GM12878 (cell line): Measurements from ENCODE around the gene SLC2A8. TPM values are rescaled to one million over a fixed set of nuclear protein-coding genes. Genes with fewer than 3 reads are reported as not detected.

ENCODE experiments used
- ATAC-seq: fragments of 200-7000 bp; cut with Tn5 transposase; 3 replicates; pipeline ENCODE4 v1.9.1; 2020; ENCODE audit warnings: mild to moderate bottlenecking, moderate library complexity
- BruUV-seq: library from RNA; stranded (reverse); fragments of 400-500 nt; replicated peaks from 2 replicates; lab custom pipeline; 2021; lab: Mats Ljungman, UMichigan
- CTCF ChIA-PET: fragments of 300-600 bp; sonication (Branson Sonifier 250); formaldehyde crosslinking; extraction: SDS; loops from one replicate; lab custom pipeline; 2021; ENCODE audit warnings: inconsistent platforms; lab: Yijun Ruan, JAX
- POLR2A ChIA-PET: fragments of 350-600 bp; formaldehyde crosslinking; extraction: SDS; loops from one replicate; lab custom pipeline; 2021; ENCODE audit warnings: inconsistent platforms; lab: Charles Lee
- RAD21 ChIA-PET: fragments of 300-600 bp; sonication (Branson Sonifier 250); formaldehyde crosslinking; loops from one replicate; lab custom pipeline; 2023; ENCODE audit warnings: antibody characterized with exemption; ENCODE audit not compliant: unreplicated experiment; lab: Charles Lee
- SMC1A ChIA-PET: fragments of 300-600 bp; sonication (Branson Sonifier 250); formaldehyde crosslinking; loops from one replicate; lab custom pipeline; 2023; ENCODE audit not compliant: unreplicated experiment, uncharacterized antibody; lab: Charles Lee
- DNase-seq: peaks from one replicate; pipeline ENCODE4 v3.0.0-alpha.2; 2011; ENCODE audit warnings: low read depth, low spot score
- FAIRE-seq: peaks from 3 replicates; lab custom pipeline; 2011; peaks lifted over from hg19 to GRCh38; lab: Jason Lieb, UNC
- H2AFZ ChIP-seq: 2 replicates; pipeline ENCODE4 v1.6.0; 2011; ENCODE audit warnings: low read depth, low read length, control low read depth; ENCODE audit not compliant: control insufficient read depth
- H3K27ac ChIP-seq: 2 replicates; pipeline ENCODE4 v1.5.1; 2011; ENCODE audit warnings: control low read depth; ENCODE audit not compliant: control insufficient read depth, insufficient read depth
- H3K27me3 ChIP-seq, 2 experiments: replicated peaks in 1 of 2; 2 replicates each; pipeline versions ENCODE4 v1.6.0 to v1.6.1; 2011; ENCODE audit warnings: low read length in 1 of 2; ENCODE audit not compliant: control insufficient read depth in 2 of 2, insufficient read depth in 2 of 2
- H3K36me3 ChIP-seq, 2 experiments: 2 replicates each; pipeline ENCODE4 v1.5.1; 2011; ENCODE audit warnings: low read length in 1 of 2; ENCODE audit not compliant: control insufficient read depth in 2 of 2, insufficient read depth in 2 of 2
- H3K4me1 ChIP-seq: 2 replicates; pipeline ENCODE4 v1.6.1; 2011; ENCODE audit warnings: mild to moderate bottlenecking, low read length, moderate library complexity, mixed read lengths; ENCODE audit not compliant: control insufficient read depth, insufficient read depth
- H3K4me2 ChIP-seq: 2 replicates; pipeline ENCODE4 v1.6.0; 2011; ENCODE audit warnings: control low read depth; ENCODE audit not compliant: control insufficient read depth, insufficient read depth
- H3K4me3 ChIP-seq: fragments of 200-600 bp; sonication (generic); 2 replicates; pipeline ENCODE4 v1.5.1; 2016
- H3K79me2 ChIP-seq: 2 replicates; pipeline ENCODE4 v1.6.0; 2011; ENCODE audit warnings: low read length; ENCODE audit not compliant: control insufficient read depth, insufficient read depth
- H3K9ac ChIP-seq: 2 replicates; pipeline ENCODE4 v1.8.0; 2011; ENCODE audit warnings: low read length, control low read depth, mixed read lengths; ENCODE audit not compliant: control insufficient read depth, insufficient read depth
- H3K9me3 ChIP-seq: replicated peaks from 3 replicates; pipeline ENCODE4 v1.5.1; 2011; ENCODE audit warnings: mild to moderate bottlenecking, low read length; ENCODE audit not compliant: control insufficient read depth, insufficient read depth
- H4K20me1 ChIP-seq: 2 replicates; pipeline ENCODE4 v1.6.0; 2011; ENCODE audit not compliant: control insufficient read depth, insufficient read depth
- CEBPB ChIP-seq, 2 experiments: fragments of 150-350 bp in 1 of 2; IDR thresholded peaks; 2 replicates each; pipeline ENCODE4 v1.6.1; 2012 to 2014; ENCODE audit warnings: low read depth in 2 of 2, low read length in 2 of 2, borderline replicate concordance in 1 of 2, inconsistent platforms in 1 of 2
- EP300 ChIP-seq, 2 experiments: fragments of 150-350 bp in 1 of 2; IDR thresholded peaks; 2 replicates each; pipeline ENCODE4 v1.6.1; 2011 to 2012; ENCODE audit warnings: low read depth in 2 of 2, low read length in 2 of 2, borderline replicate concordance in 1 of 2, improper control_type of control experiment in 1 of 2, inconsistent platforms in 1 of 2; ENCODE audit not compliant: control insufficient read depth in 1 of 2
- HCFC1 ChIP-seq: fragments of 150-350 bp; IDR thresholded peaks from 2 replicates; pipeline ENCODE4 v1.6.1; 2014; ENCODE audit warnings: low read length
- MYB ChIP-seq: fragments of 150-350 bp; IDR thresholded peaks from 2 replicates; pipeline ENCODE4 v1.6.1; 2014; ENCODE audit warnings: mild to moderate bottlenecking, low read depth, low read length, borderline replicate concordance
- NBN ChIP-seq: fragments of 450-650 bp; IDR thresholded peaks from 2 replicates; pipeline ENCODE4 v1.6.1; 2016
- RB1 ChIP-seq: fragments of 450-650 bp; formaldehyde crosslinking; IDR thresholded peaks from 2 replicates; pipeline ENCODE4 v1.6.1; 2017; ENCODE audit warnings: mild to moderate bottlenecking, borderline replicate concordance
- RFX5 ChIP-seq: IDR thresholded peaks from 2 replicates; pipeline ENCODE4 v1.6.1; 2011; ENCODE audit warnings: low read depth, low read length, improper control_type of control experiment
- SMC3 ChIP-seq: IDR thresholded peaks from 2 replicates; pipeline ENCODE4 v1.6.1; 2011; ENCODE audit warnings: low read length, improper control_type of control experiment, borderline replicate concordance
- TCF3 ChIP-seq: IDR thresholded peaks from 2 replicates; pipeline ENCODE4 v1.6.1; 2012; ENCODE audit warnings: low read depth, mild to moderate bottlenecking, low read length, borderline replicate concordance; ENCODE audit not compliant: insufficient read depth
- WGBS: methylation state at CpG from one replicate; pipeline ENCODE4 v1.1.6; 2016; ENCODE audit warnings: low lambda C conversion rate; ENCODE audit not compliant: insufficient replicate concordance, insufficient coverage; ENCODE audit errors: missing lambda C conversion rate; 5-methylcytosine and 5-hydroxymethylcytosine counted together
- in situ Hi-C: fragments of 300-500 bp; cut with MboI; formaldehyde crosslinking; loops from 9 replicates; pipeline ENCODE4 v1.14.3; 2018; ENCODE audit warnings: mixed read lengths
- intact Hi-C: fragments of 100-400 bp; cut with micrococcal nuclease; formaldehyde crosslinking; loops from one replicate; pipeline ENCODE4 v1.14.2; 2022; ENCODE audit not compliant: unreplicated experiment
- polyA plus RNA-seq, 11 experiments: library from polyadenylated mRNA; depleted of rRNA in 4 of 11; unstranded in 6 of 11; stranded (reverse) in 5 of 11; fragments of >200 nt; fragmentation: Nextera tagmentation in 4 of 11; fragmentation: Illumina TruSeq in 1 of 11; extraction: Ambion mirVana in 4 of 11; extraction: Trizol in 1 of 11; gene quantifications; 1 replicate in 1 of 11; 2 replicates in 10 of 11; pipeline versions ENCODE4 v1.2.1 to v1.2.3, GENCODE V29; 2011 to 2016; ENCODE audit warnings: inconsistent platforms in 2 of 11, missing spikeins in 2 of 11, low read depth in 1 of 11
- total RNA-seq, 4 experiments: library from RNA; depleted of rRNA in 3 of 4; stranded (reverse); fragments of >200 nt in 3 of 4; fragmentation: Illumina TruSeq in 1 of 4; extraction: Trizol in 1 of 4; gene quantifications; 2 replicates each; pipeline versions ENCODE4 v1.2.1 to v1.2.3, GENCODE V29; 2013 to 2021
- TF ChIP-seq, protein P1 (sequence below): fragments of 450-650 bp; IDR thresholded peaks from 2 replicates; pipeline ENCODE4 v1.6.1; 2017; ENCODE audit warnings: antibody characterized with exemption, mild to moderate bottlenecking, moderate library complexity
- TF ChIP-seq, protein P2 (sequence below): IDR thresholded peaks from 2 replicates; pipeline ENCODE4 v1.6.1; 2011; ENCODE audit warnings: low read depth, mild to moderate bottlenecking, low read length, moderate library complexity, borderline replicate concordance; ENCODE audit errors: extremely low read depth

Gene SLC2A8
- total and polyA plus RNA-seq, 10 of the 15 experiments (the other 5 are each of a cell fraction or from before 2014, with no cell fraction given): 0.31 to 22.7 (median 10.0) TPM

GRCh38 chr9:127423934-127424675 lies 27.1 kb downstream of the SLC2A8 start, which contains the start of gene ZNF79 (continued):
- TF ChIP-seq CEBPB (IDR thresholded peaks at IDR 0.05; ENCODE audit: borderline replicate concordance in 1 of 2, low read depth in 2 of 2, low read length in 2 of 2): no peak
- TF ChIP-seq, protein P1, sequence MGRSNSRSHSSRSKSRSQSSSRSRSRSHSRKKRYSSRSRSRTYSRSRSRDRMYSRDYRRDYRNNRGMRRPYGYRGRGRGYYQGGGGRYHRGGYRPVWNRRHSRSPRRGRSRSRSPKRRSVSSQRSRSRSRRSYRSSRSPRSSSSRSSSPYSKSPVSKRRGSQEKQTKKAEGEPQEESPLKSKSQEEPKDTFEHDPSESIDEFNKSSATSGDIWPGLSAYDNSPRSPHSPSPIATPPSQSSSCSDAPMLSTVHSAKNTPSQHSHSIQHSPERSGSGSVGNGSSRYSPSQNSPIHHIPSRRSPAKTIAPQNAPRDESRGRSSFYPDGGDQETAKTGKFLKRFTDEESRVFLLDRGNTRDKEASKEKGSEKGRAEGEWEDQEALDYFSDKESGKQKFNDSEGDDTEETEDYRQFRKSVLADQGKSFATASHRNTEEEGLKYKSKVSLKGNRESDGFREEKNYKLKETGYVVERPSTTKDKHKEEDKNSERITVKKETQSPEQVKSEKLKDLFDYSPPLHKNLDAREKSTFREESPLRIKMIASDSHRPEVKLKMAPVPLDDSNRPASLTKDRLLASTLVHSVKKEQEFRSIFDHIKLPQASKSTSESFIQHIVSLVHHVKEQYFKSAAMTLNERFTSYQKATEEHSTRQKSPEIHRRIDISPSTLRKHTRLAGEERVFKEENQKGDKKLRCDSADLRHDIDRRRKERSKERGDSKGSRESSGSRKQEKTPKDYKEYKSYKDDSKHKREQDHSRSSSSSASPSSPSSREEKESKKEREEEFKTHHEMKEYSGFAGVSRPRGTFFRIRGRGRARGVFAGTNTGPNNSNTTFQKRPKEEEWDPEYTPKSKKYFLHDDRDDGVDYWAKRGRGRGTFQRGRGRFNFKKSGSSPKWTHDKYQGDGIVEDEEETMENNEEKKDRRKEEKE: no peak
- peak; percentile 84 for TF ChIP-seq HCFC1
- no peak for TF ChIP-seq TCF3
- peak; percentile 36; the same call in 1 of the 2 replicates for TF ChIP-seq NBN

- in situ Hi-C loops: no loop called here
- TSS peak; percentile 83 for BruUV-seq
Observed at GRCh38 chr9:127424676-127424999, 27.7 kb downstream of the SLC2A8 start.

More at GRCh38 chr9:127424676-127424999, 27.7 kb downstream of the SLC2A8 start:
- H3K4me1 ChIP-seq: peaks cover 13% of the 10 kb centered on the region
- H2AFZ ChIP-seq: peak overlapping the region; percentile 99
- peak overlapping the region; percentile 90 for H3K4me3 ChIP-seq
- RAD21 ChIA-PET: interaction anchor here (0.9 to 1.2 kb wide), 3 partner anchors 28 to 35 kb away, joined by 3 read pairs; no protein-coding TSS in a partner anchor
- no peaks in the 10 kb centered on the region for H4K20me1 ChIP-seq
- SMC1A ChIA-PET: interaction anchor here (0.8 to 1.8 kb wide), 4 partner anchors 24 to 31 kb away, joined by 3 to 7 read pairs (median 5); partner anchors contain the start of genes LRSAM1, RPL12 and SLC2A8
- peak overlapping the region; percentile 88 for H3K4me2 ChIP-seq
- no peaks in the 10 kb centered on the region for H3K27me3 ChIP-seq
- DNase-seq (no peak), FAIRE-seq (no peak)
- intact Hi-C loops: loop anchor here (5.0 to 10.0 kb wide), 2 partner anchors 112 to 480 kb away; no protein-coding TSS in a partner anchor
- TF ChIP-seq, protein P2, sequence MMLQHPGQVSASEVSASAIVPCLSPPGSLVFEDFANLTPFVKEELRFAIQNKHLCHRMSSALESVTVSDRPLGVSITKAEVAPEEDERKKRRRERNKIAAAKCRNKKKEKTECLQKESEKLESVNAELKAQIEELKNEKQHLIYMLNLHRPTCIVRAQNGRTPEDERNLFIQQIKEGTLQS: no peak
- no peak for TF ChIP-seq MYB
- no peak for TF ChIP-seq EP300 (IDR thresholded peaks at IDR 0.05; ENCODE audit: borderline replicate concordance in 1 of 2, control insufficient read depth in 1 of 2, low read depth in 2 of 2, low read length in 2 of 2)
- 0 out of 2 replicates have a peak, but pooled peaks have one; percentile 6 for TF ChIP-seq SMC3
- no peak for TF ChIP-seq RB1
- TF ChIP-seq RFX5: no peak
- TF ChIP-seq, all 136 proteins: peak for 1
- peak overlapping the region; percentile 88 for H3K27ac ChIP-seq
- ChIA-PET POLR2A (interaction anchor here (0.5 to 2.8 kb wide), 6 partner anchors 19 to 559 kb away, joined by 3 to 26 read pairs (median 4); partner anchors contain the start of genes LRSAM1, RPL12 and SLC2A8), CTCF (interaction anchor here (0.9 to 2.5 kb wide), 4 partner anchors 28 to 165 kb away, joined by 3 to 8 read pairs (median 4); partner anchors contain the start of gene SLC2A8)
- peak; percentile 50 for ATAC-seq
- no peaks in the 10 kb centered on the region; a peak in 2 of 4 replicates for H3K36me3 ChIP-seq
- peaks cover 44% of the 10 kb centered on the region for H3K79me2 ChIP-seq
- H3K9me3 ChIP-seq: no peaks in the 10 kb centered on the region
- 0% methylated on average over 13 of the region's 13 CpGs for WGBS
- H3K9ac ChIP-seq: peak overlapping the region; percentile 99
